CD4-positive, alpha-beta T cell (primary cell): ENCODE results near the gene NFATC1. TPM values are rescaled to one million over a fixed set of nuclear protein-coding genes. Genes with fewer than 3 reads are reported as not detected.

ENCODE experiments used
- ATAC-seq: fragments of 200-7000 bp; cut with Tn5 transposase; one replicate; pipeline ENCODE4 v1.10.0; 2022; ENCODE audit warnings: mild to moderate bottlenecking; ENCODE audit not compliant: poor library complexity
- CTCF ChIA-PET: fragments of 350-600 bp; sonication (Branson Sonifier 250); formaldehyde crosslinking; loops from one replicate; lab custom pipeline; 2021; ENCODE audit warnings: antibody characterized with exemption, inconsistent platforms; lab: Charles Lee
- POLR2A ChIA-PET: fragments of 350-600 bp; sonication (Branson Sonifier 250); formaldehyde crosslinking; loops from one replicate; lab custom pipeline; 2021; ENCODE audit warnings: antibody characterized with exemption, inconsistent platforms; lab: Charles Lee
- DNase-seq, 14 experiments: peaks; one replicate each; pipeline ENCODE4 v3.0.0-alpha.2; 2013 to 2020; ENCODE audit warnings: mixed read lengths in 2 of 14
- H3K27ac ChIP-seq, 2 donors: one replicate each; pipeline versions ENCODE4 v1.5.1 to v1.7.0; 2013; ENCODE audit warnings: low read length in 2 of 2, low read depth in 1 of 2, mild to moderate bottlenecking in 1 of 2
- H3K27me3 ChIP-seq, 2 experiments: 1 replicate in 1 of 2; 2 replicates in 1 of 2; pipeline versions ENCODE4 v1.6.1 to v1.7.0; 2013; ENCODE audit warnings: low read length in 2 of 2, control low read depth in 1 of 2, mild to moderate bottlenecking in 1 of 2, moderate library complexity in 1 of 2; ENCODE audit not compliant: insufficient read depth in 2 of 2, control insufficient read depth in 1 of 2
- H3K36me3 ChIP-seq: one replicate; pipeline ENCODE4 v1.6.1; 2013; ENCODE audit warnings: low read length, control low read depth; ENCODE audit not compliant: insufficient read depth
- H3K4me1 ChIP-seq: one replicate; pipeline ENCODE4 v1.6.1; 2013; ENCODE audit warnings: low read length, control low read depth; ENCODE audit not compliant: insufficient read depth
- H3K4me3 ChIP-seq: one replicate; pipeline ENCODE4 v1.5.1; 2013; ENCODE audit warnings: mild to moderate bottlenecking, low read length, moderate library complexity
- H3K9me3 ChIP-seq, 2 experiments: 1 replicate in 1 of 2; 2 replicates in 1 of 2; pipeline versions ENCODE4 v1.6.1 to v1.7.0; 2013; ENCODE audit warnings: low read length in 2 of 2, mild to moderate bottlenecking in 2 of 2, control low read depth in 1 of 2, moderate library complexity in 1 of 2; ENCODE audit not compliant: control insufficient read depth in 1 of 2, insufficient read depth in 1 of 2
- H3K27ac Mint-ChIP-seq: one replicate; pipeline ENCODE4 v1.8.0; 2020; ENCODE audit warnings: mixed read lengths
- H3K27me3 Mint-ChIP-seq: one replicate; pipeline ENCODE4 v1.8.0; 2021; ENCODE audit warnings: mixed read lengths
- H3K36me3 Mint-ChIP-seq: one replicate; pipeline ENCODE4 v1.8.0; 2021; ENCODE audit warnings: low read depth, mixed read lengths
- H3K4me1 Mint-ChIP-seq: one replicate; pipeline ENCODE4 v1.8.0; 2021; ENCODE audit warnings: low read depth, mixed read lengths
- H3K4me3 Mint-ChIP-seq: one replicate; pipeline ENCODE4 v1.8.0; 2020; ENCODE audit warnings: mild to moderate bottlenecking, mixed read lengths
- H3K9me3 Mint-ChIP-seq: one replicate; pipeline ENCODE4 v1.8.0; 2020; ENCODE audit warnings: mixed read lengths
- intact Hi-C, 2 experiments: fragments of 100-400 bp; cut with DNase I in 1 of 2; cut with micrococcal nuclease in 1 of 2; formaldehyde crosslinking; loops; one replicate each; pipeline versions ENCODE4 v1.15.1 to v1.9.0; 2023 to 2025; cut with DNase I, micrococcal nuclease
- total RNA-seq, 174 experiments: library from RNA in 2 of 174; stranded (reverse) in 2 of 174; gene quantifications; one replicate each; pipeline ENCODE4 v1.2.3 and lab custom pipeline; 2021 to 2026
- TF ChIP-seq, protein P1 (sequence below): fragments of 200-600 bp; IDR thresholded peaks from one replicate; pipeline ENCODE4 v1.8.0; 2022; ENCODE audit warnings: antibody characterized with exemption, mild to moderate bottlenecking

NFATC1 gene
- total RNA-seq, 2 experiments from 2014 or later: 107 to 113 TPM

DNA sequence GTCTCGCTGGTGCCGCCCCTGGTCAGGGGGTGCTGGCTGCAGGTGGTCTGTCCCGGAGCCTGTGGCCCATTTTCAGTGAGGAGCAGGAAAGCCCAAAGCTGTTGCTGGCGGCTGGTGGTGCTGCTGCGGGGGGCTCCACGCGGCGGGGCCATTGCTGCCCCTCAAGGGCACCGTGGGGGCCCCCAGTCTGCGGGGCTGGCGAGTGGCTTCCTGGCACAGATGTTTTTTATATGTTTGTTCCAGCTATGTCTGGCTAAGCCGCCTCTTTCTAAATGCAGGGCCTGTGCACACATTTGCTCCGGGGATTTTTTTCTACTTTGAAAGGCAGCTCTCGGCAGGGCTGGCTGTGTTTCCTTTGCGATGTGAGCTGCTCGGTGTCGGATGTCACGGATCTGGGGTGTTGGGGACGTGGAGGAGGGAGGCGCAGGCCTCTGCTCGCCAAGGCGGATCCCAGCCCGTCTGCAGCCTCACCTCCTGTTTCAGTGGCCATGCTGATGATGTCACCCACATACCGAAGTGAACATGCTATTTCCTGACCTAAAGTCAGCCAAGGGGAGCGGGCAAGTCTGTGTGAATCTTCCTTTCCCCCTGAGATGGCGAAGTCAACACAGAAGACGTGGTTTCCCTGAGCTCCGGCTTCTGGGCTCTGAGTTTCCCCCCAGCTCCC lies 171.9 kb downstream of the NFATC1 start:
- peaks cover 3% of the 10 kb centered on the region for H3K9me3 Mint-ChIP-seq
- DNase-seq (no peak), ATAC-seq (no peak)
- Histone ChIP-seq H3K9me3 (peaks cover 5 to 17% of the 10 kb centered on the region in 2 experiments), H3K27me3 (no peaks in the 10 kb centered on the region), H3K4me1 (no peaks in the 10 kb centered on the region), H3K4me3 (no peak overlapping the region), H3K36me3 (no peaks in the 10 kb centered on the region), H3K27ac (no peak overlapping the region)
- ChIA-PET CTCF (no interaction called here), POLR2A (no interaction called here)
- no peaks in the 10 kb centered on the region for H3K36me3 Mint-ChIP-seq
- H3K27ac Mint-ChIP-seq: no peak overlapping the region
- no peak overlapping the region for H3K4me3 Mint-ChIP-seq
- H3K27me3 Mint-ChIP-seq: no peaks in the 10 kb centered on the region
- H3K4me1 Mint-ChIP-seq: no peaks in the 10 kb centered on the region
- TF ChIP-seq, protein P1, sequence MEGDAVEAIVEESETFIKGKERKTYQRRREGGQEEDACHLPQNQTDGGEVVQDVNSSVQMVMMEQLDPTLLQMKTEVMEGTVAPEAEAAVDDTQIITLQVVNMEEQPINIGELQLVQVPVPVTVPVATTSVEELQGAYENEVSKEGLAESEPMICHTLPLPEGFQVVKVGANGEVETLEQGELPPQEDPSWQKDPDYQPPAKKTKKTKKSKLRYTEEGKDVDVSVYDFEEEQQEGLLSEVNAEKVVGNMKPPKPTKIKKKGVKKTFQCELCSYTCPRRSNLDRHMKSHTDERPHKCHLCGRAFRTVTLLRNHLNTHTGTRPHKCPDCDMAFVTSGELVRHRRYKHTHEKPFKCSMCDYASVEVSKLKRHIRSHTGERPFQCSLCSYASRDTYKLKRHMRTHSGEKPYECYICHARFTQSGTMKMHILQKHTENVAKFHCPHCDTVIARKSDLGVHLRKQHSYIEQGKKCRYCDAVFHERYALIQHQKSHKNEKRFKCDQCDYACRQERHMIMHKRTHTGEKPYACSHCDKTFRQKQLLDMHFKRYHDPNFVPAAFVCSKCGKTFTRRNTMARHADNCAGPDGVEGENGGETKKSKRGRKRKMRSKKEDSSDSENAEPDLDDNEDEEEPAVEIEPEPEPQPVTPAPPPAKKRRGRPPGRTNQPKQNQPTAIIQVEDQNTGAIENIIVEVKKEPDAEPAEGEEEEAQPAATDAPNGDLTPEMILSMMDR: no peak
- intact Hi-C loops: no loop called here

DNA sequence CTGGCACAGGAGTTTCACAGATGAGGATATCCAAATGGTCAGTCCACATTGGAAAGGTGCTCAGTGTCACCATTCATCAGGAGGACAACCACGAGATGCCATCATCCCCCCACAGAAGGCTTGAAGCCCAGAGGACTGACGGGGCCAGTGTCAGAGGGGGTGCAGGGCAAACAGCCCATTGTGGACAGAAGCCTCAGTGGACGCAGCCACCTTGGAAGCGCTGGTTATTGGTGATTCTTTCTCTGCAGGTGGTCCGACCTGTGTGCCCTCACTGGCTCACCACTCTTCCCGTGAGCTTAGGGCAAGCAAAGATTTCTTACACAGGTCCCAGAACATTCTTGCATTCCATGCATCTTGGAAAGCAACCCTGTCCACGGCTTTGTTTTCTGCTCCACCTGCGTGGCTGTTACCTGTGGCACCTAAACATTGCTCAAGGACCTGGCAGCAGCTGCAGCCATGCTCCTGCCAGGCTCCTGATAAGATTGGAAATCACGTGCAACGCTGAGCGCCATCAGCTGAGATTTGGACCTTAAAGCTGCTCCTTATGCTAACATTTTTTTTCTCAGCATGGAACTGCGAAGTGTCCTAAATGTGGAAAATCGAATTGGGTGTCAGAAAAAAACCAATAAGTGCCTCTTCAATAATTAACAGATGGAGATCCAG lies 172.9 kb downstream of the NFATC1 start:
- H3K4me3 ChIP-seq: no peak overlapping the region
- H3K4me1 ChIP-seq: no peaks in the 10 kb centered on the region
- ChIA-PET POLR2A (no interaction called here), CTCF (no interaction called here)
- H3K9me3 ChIP-seq: peaks cover 16 to 28% of the 10 kb centered on the region in 2 experiments
- Mint-ChIP-seq H3K9me3 (peaks cover 3% of the 10 kb centered on the region), H3K36me3 (no peaks in the 10 kb centered on the region), H3K4me3 (no peak overlapping the region), H3K27me3 (no peaks in the 10 kb centered on the region), H3K4me1 (no peaks in the 10 kb centered on the region), H3K27ac (no peak overlapping the region)
- no peaks in the 10 kb centered on the region for H3K36me3 ChIP-seq
- H3K27ac ChIP-seq: no peak overlapping the region
- ATAC-seq (no peak), DNase-seq (no peak)
- H3K27me3 ChIP-seq: no peaks in the 10 kb centered on the region
- intact Hi-C loops: no loop called here
- TF ChIP-seq, protein P1: no peak

DNA sequence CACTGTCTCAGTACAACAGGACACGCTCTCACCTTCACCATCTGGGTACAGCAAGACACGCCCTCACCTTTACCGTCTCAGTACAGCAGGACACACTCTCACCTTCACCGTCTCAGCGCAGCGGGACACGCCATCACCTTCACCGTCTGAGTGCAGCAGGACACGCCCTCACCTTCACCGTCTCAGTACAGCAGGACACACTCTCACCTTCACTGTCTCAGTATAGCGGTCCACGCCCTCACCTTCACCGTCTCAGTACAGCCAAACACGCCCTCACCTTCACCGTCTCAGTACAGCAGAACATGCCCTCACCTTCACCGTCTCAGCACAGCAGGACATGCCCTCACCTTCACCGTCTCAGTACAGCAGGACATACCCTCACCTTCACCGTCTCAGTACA lies 174.0 kb downstream of the NFATC1 start:
- intact Hi-C loops: no loop called here
- H3K9me3 Mint-ChIP-seq: peaks cover 3% of the 10 kb centered on the region
- CTCF ChIA-PET: no interaction called here

More for the DNA sequence above, 174.0 kb downstream of the NFATC1 start:
- Mint-ChIP-seq H3K4me3 (no peak overlapping the region), H3K36me3 (no peaks in the 10 kb centered on the region), H3K4me1 (peaks cover under 1% of the 10 kb centered on the region), H3K27me3 (no peaks in the 10 kb centered on the region), H3K27ac (no peak overlapping the region)
- TF ChIP-seq, protein P1: no peak
- ATAC-seq (no peak), DNase-seq (no peak)
- POLR2A ChIA-PET: no interaction called here
- no peak overlapping the region for H3K4me3 ChIP-seq
- no peaks in the 10 kb centered on the region for H3K27me3 ChIP-seq
- H3K4me1 ChIP-seq: peaks cover 3% of the 10 kb centered on the region
- no peaks in the 10 kb centered on the region for H3K36me3 ChIP-seq
- no peak overlapping the region for H3K27ac ChIP-seq
- peaks cover 21 to 36% of the 10 kb centered on the region in 2 experiments for H3K9me3 ChIP-seq
